ENCODE data around the gene CCDC6. TPM values are rescaled to one million over a fixed set of nuclear protein-coding genes. Genes with fewer than 3 reads are reported as not detected.
"Not testable (repeated sequence)": the region's sequence is repeated elsewhere in the genome, so short reads cannot be mapped to it uniquely, and the experiment has no call there.

The CCDC6 gene
- total RNA-seq, 1 experiment from 2014 or later = 19.1 TPM

DNA sequence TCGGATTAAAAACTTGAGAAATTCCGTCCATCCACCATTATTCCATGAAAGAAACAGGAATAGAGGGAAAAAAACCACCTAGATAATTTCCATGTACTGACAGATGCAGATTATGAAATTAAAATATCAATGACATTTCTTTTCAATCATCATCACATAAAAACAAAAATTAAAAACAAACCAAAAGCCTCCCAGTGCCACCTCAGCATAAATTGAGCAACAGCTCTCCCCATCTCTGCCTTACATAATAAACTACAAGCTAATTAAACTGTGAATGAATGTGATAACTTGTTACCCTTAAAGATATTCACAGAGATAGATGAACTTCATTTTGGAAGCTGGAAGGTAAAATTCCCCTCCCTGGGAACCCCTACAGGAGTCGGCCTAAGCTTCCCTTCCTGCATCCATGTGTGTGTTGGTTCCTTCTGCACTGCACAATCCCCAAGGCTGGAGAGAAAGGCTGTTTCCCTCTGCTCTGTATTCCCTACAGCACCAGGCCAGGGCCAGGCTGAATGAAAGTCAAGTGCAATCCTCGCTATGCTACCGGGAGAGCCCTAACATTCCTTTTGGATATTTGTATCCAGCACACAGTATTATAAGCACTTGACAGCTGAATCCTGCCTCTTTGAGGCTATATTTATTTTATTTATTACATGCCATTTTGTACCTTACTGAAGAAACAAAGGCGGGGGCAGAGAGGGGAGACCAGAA, 8.1 kb downstream of the CCDC6 start:
- no peaks in the 10 kb centered on the region for H3K36me3 ChIP-seq
- H3K27me3 ChIP-seq = no peaks in the 10 kb centered on the region
- H3K4me3 ChIP-seq = no peak overlapping the region
- no peaks in the 10 kb centered on the region for H3K4me1 ChIP-seq
- H3K27ac ChIP-seq = no peak overlapping the region
- no peaks in the 10 kb centered on the region for H3K9me3 ChIP-seq (replicated peaks)
- no peak for DNase-seq

DNA sequence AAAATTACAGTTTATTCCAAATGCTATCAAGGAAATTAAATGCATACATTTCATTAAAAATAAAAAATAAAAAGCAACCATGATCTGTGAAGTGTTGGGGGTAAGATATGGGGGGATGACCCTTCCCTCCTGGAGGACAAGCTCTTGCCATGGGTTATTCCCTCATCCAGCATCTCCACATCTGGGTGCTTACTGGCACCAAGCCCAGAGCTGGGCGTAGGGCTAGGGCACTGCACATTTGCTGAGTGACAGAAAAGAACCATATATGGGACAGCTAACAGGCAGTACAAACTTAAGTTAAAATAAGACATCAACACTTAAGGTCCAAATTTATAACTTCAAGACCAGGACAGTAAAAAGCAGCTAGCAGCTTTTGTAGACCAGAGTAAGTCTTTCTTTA, 10.2 kb downstream of the CCDC6 start:
- Histone ChIP-seq H3K27me3 (no peaks in the 10 kb centered on the region), H3K4me1 (no peaks in the 10 kb centered on the region), H3K36me3 (no peaks in the 10 kb centered on the region), H3K4me3 (no peak overlapping the region), H3K9me3 (replicated peaks) (no peaks in the 10 kb centered on the region), H3K27ac (no peak overlapping the region)
- DNase-seq = no peak

DNA sequence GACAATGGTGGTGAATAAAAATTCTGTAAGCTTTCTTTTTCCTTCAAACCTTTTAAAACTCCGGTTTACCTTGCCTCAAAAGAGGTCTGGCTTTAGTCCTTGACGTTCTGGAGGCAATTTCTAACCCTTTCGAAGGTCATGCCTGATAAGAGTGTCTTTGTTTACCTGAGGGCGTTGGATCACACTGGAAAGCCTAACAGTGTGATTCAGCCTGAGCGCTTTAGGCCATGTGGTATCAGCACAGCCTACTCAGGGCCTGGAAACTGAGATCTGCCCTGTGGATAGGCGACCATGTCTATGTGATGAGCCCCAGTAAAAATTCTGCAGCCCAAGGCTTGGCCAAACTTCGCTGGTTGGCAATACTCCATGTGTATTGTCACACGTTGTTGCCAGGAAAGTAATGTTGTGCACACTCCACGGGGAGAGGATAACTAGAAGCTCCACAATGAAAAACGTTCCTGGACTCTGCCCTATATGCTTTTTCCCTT, 10.7 kb downstream of the CCDC6 start:
- Histone ChIP-seq H3K27me3 (no peaks in the 10 kb centered on the region), H3K9me3 (replicated peaks) (no peaks in the 10 kb centered on the region), H3K27ac (no peak overlapping the region), H3K4me3 (no peak overlapping the region), H3K36me3 (no peaks in the 10 kb centered on the region), H3K4me1 (no peaks in the 10 kb centered on the region)
- no peak for DNase-seq

- H3K9me3 ChIP-seq (replicated peaks) = no peaks in the 10 kb centered on the region
- no peaks in the 10 kb centered on the region for H3K27me3 ChIP-seq
- H3K4me1 ChIP-seq = no peaks in the 10 kb centered on the region
- no peaks in the 10 kb centered on the region for H3K36me3 ChIP-seq
- H3K27ac ChIP-seq = no peak overlapping the region
- no peak for DNase-seq
- H3K4me3 ChIP-seq = no peak overlapping the region
These were observed 12.2 kb downstream of the CCDC6 start for GRCh38 chr10:59894114-59894513.

- H3K9me3 ChIP-seq (replicated peaks) = no peaks in the 10 kb centered on the region
- no peak overlapping the region for H3K4me3 ChIP-seq
- H3K4me1 ChIP-seq = no peaks in the 10 kb centered on the region
- H3K36me3 ChIP-seq = no peaks in the 10 kb centered on the region
- DNase-seq = no peak
- no peaks in the 10 kb centered on the region for H3K27me3 ChIP-seq
- H3K27ac ChIP-seq = no peak overlapping the region
These were observed 13.7 kb downstream of the CCDC6 start for GRCh38 chr10:59892697-59893096.

DNA sequence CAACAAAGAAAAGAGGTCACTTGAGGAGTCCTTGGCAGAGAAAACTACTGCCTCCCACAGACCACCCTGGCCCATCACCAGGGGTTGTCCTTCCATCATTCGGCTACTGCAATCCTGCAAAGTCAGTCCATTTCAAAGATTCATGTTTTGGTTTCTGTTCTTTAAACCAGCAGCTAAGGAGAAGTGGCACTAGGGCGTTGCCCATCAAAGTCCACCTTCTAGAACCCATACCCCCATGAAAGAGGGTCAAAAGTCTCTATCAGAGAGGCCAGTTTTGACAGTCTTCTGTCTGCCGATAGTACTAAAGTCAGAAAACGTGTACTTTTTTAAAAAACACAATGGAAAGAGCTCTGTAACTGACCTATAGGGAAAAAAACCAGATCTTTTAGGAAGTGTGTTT, 14.4 kb downstream of the CCDC6 start:
- Histone ChIP-seq H3K27ac (no peak overlapping the region), H3K4me3 (no peak overlapping the region), H3K9me3 (replicated peaks) (no peaks in the 10 kb centered on the region), H3K27me3 (no peaks in the 10 kb centered on the region), H3K36me3 (no peaks in the 10 kb centered on the region), H3K4me1 (no peaks in the 10 kb centered on the region)
- no peak for DNase-seq

DNA sequence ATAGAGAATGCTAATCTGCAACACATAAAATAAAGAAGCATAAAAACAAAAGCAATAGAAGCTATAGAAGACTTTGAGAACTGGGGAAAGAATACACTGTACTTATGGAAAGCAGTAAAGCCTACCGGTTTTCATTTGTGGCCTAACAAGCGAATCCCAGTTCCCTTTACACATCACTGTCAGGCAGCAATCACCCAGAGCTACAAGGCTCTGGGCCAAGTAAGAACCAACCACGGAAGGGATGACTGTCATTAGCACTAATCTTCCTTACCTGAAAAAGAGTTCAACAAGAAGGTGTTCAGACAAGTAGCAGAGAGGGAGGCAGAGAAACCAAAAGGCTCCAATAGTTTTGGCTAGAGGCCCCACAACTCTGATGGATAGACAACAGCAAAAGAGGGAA, 15.0 kb downstream of the CCDC6 start:
- H3K36me3 ChIP-seq = no peaks in the 10 kb centered on the region
- H3K9me3 ChIP-seq (replicated peaks) = no peaks in the 10 kb centered on the region
- H3K4me1 ChIP-seq = no peaks in the 10 kb centered on the region
- H3K4me3 ChIP-seq = no peak overlapping the region
- no peak overlapping the region for H3K27ac ChIP-seq
- DNase-seq = no peak
- H3K27me3 ChIP-seq = no peaks in the 10 kb centered on the region

DNA sequence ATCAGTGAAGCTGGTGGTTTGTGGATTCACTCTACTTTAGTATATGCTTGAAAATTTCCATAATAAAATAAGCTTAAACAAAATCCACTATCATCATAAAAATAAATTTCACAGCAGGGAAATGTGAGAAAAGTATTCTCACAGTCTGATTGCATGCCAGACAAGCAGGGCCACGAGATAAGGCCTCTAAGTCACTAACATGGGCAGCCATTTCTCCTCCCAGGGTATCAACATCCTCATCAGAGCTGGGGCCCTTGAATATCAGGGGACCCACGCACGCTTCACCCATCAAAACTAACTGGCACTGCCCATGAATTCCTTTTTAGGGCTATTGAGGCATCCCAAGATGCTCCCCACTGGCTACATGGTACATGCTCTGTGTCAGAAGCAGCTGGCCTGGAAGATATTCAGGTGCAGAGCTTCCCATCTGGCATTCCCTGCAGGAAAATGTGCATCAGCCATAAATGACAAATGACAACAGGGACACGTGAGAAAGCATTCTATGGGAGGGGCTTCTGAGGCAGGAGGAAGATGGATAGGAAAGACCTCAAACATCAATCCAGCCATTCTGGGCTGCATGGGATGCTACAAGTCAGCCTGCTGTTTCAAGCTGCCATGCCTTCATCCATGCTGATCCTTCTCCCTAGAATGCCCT, 17.4 kb downstream of the CCDC6 start:
- H3K36me3 ChIP-seq = no peaks in the 10 kb centered on the region
- no peaks in the 10 kb centered on the region for H3K4me1 ChIP-seq
- H3K9me3 ChIP-seq (replicated peaks) = no peaks in the 10 kb centered on the region
- no peak overlapping the region for H3K4me3 ChIP-seq
- H3K27me3 ChIP-seq = no peaks in the 10 kb centered on the region
- H3K27ac ChIP-seq = no peak overlapping the region
- no peak for DNase-seq

DNA sequence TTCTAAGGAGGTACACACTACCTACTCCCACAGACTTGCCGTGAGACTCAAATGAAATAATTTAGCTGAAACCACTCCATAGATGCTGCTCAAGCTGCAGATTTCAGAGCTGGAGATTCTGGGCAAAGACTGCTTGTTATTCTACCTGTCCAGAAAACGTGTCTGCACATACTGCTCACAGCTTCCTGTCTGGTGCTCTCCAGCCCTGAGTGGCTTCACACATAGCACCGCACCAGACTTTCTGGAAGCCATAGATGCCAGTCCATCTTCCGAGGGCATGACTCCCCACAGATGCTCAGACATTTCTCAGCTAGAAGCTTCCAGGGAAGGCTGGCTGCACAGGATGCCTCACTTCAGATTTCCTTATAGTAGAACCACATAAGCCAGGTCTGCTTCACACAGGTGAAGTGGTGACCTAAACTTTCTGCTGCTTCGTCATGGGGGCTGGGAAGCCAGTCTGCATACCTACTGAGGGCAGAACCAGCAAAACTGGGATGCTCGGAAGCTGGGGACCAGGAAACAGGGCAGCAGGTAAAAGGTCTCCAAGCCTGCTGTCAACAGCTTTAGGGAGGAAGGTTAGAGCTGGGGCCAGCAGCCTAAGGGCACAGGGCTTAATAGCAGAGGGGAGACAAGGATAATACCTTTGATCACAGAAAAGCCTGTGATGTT, 18.2 kb downstream of the CCDC6 start:
- no peaks in the 10 kb centered on the region for H3K9me3 ChIP-seq (replicated peaks)
- no peaks in the 10 kb centered on the region for H3K4me1 ChIP-seq
- H3K27ac ChIP-seq = no peak overlapping the region
- no peaks in the 10 kb centered on the region for H3K27me3 ChIP-seq
- DNase-seq = no peak
- no peaks in the 10 kb centered on the region for H3K36me3 ChIP-seq
- H3K4me3 ChIP-seq = no peak overlapping the region

DNA sequence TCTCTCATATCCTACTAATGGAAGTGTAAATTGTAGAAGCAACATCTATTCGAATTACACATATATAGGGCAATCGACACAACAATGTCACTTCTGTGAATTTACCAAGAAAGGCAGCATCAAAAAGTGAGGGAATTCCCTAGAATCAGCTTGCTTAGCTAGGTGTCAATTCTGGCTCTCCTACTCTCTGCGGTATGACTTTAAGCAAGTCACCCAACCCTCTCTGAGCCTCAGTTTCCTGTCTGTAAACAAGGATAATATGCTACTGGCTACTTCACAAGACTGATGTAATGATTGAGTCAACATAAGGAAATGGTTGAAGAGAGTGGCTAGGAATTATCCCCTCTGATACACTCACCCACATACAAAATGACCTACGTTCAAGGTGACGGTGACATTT, 19.4 kb downstream of the CCDC6 start:
- H3K36me3 ChIP-seq = no peaks in the 10 kb centered on the region
- no peaks in the 10 kb centered on the region for H3K4me1 ChIP-seq
- no peaks in the 10 kb centered on the region for H3K9me3 ChIP-seq (replicated peaks)
- H3K27me3 ChIP-seq = no peaks in the 10 kb centered on the region
- no peak overlapping the region for H3K4me3 ChIP-seq
- H3K27ac ChIP-seq = no peak overlapping the region
- DNase-seq = no peak

DNA sequence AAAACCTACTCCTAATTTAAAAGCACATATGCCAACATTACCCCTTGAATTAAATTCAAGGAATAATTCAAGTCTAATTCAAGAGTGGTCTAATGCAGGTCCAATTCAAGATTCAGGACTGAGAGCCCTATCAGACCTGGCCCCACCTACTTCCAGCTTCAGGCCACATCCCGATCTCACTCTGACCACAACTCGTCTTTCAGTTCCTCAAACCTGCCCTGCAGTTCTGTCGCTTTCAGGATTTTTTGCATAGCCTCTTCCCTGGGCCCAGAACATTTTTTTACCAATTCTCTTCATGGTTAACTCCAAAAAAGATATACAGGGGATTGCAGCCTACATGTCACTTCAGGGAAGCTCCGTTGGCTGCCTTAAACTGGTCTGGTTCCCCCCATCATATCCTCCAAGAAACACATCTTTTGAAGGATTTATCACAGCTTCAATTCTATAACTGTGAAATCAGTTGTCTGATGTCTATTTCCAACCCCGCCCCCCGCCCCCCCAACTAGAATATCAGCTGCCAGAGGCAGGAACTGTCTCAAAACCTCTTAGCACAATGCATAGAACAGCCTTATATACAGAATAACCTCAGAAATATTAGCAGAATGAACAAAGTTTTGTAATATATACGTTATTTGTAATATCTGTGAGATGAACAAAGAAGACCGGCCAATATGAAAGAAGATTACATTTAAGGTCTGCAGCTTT, 20.8 kb downstream of the CCDC6 start:
- no peaks in the 10 kb centered on the region for H3K27me3 ChIP-seq
- H3K4me1 ChIP-seq = no peaks in the 10 kb centered on the region
- H3K9me3 ChIP-seq (replicated peaks) = no peaks in the 10 kb centered on the region
- DNase-seq = no peak
- no peak overlapping the region for H3K27ac ChIP-seq
- no peak overlapping the region for H3K4me3 ChIP-seq
- no peaks in the 10 kb centered on the region for H3K36me3 ChIP-seq

GRCh38 chr10:59884893-59885292, 21.5 kb downstream of the CCDC6 start:
- H3K27ac ChIP-seq; DNase-seq; H3K4me3 ChIP-seq; H3K4me1 ChIP-seq; H3K9me3 ChIP-seq (replicated peaks); H3K36me3 ChIP-seq; H3K27me3 ChIP-seq: not testable (repeated sequence)

GRCh38 chr10:59881640-59882039, 24.7 kb downstream of the CCDC6 start:
- H3K36me3 ChIP-seq = no peaks in the 10 kb centered on the region
- H3K4me1 ChIP-seq = no peaks in the 10 kb centered on the region
- H3K27ac ChIP-seq = no peak overlapping the region
- H3K4me3 ChIP-seq = no peak overlapping the region
- H3K9me3 ChIP-seq (replicated peaks) = no peaks in the 10 kb centered on the region
- DNase-seq = no peak
- no peaks in the 10 kb centered on the region for H3K27me3 ChIP-seq

GRCh38 chr10:59880971-59881510, 25.3 kb downstream of the CCDC6 start:
- no peak overlapping the region for H3K27ac ChIP-seq
- H3K4me3 ChIP-seq = no peak overlapping the region
- H3K4me1 ChIP-seq = no peaks in the 10 kb centered on the region
- no peaks in the 10 kb centered on the region for H3K9me3 ChIP-seq (replicated peaks)
- H3K27me3 ChIP-seq = no peaks in the 10 kb centered on the region
- no peaks in the 10 kb centered on the region for H3K36me3 ChIP-seq
- no peak for DNase-seq
